Measurements from ENCODE around the gene GOLPH3.

DNA sequence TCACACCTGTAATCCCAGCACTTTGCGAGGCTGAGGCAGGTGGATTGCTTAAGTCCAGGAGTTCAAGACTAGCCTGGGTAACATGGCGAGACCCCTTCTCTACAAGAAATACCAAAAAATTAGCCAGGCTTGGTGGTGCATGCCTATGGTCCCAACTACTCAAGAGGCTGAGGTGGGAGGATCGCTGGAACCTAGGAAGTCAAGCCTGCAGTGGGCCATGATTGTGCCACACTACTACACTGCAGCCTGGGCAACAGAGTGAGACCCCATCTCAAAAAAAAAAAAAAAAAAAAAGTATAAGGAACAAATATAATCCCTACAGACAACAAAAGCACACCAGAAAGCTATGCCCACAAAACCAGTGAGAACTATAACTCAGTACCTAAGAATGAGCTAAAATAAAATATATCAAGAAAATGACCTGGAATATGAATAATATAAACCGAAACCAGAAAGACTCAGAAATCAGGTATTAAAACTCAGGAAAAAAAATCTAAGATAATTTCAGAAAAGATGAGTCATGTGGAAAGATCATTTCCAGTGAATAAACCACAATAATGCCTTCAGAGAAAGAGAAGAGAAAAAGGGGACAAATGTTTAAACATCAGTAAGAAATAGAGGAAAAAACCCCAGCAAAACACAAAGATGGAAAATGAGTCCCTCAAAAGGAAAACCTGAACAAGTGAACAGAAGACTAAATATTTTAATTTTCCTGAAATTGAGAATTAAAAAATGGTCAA lies 57.4 kb downstream of the GOLPH3 start:
- TF ChIP-seq, protein P1, sequence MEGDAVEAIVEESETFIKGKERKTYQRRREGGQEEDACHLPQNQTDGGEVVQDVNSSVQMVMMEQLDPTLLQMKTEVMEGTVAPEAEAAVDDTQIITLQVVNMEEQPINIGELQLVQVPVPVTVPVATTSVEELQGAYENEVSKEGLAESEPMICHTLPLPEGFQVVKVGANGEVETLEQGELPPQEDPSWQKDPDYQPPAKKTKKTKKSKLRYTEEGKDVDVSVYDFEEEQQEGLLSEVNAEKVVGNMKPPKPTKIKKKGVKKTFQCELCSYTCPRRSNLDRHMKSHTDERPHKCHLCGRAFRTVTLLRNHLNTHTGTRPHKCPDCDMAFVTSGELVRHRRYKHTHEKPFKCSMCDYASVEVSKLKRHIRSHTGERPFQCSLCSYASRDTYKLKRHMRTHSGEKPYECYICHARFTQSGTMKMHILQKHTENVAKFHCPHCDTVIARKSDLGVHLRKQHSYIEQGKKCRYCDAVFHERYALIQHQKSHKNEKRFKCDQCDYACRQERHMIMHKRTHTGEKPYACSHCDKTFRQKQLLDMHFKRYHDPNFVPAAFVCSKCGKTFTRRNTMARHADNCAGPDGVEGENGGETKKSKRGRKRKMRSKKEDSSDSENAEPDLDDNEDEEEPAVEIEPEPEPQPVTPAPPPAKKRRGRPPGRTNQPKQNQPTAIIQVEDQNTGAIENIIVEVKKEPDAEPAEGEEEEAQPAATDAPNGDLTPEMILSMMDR (IDR thresholded peaks at IDR 0.05; ENCODE audit: low read depth, low read length), result no peak
- TF ChIP-seq MYC (IDR thresholded peaks at IDR 0.05; ENCODE audit: low read depth, low read length) (no peak), POLR2A (IDR thresholded peaks at IDR 0.05; ENCODE audit: extremely low read depth, insufficient read length) (no peak)
- TF ChIP-seq, protein P2, sequence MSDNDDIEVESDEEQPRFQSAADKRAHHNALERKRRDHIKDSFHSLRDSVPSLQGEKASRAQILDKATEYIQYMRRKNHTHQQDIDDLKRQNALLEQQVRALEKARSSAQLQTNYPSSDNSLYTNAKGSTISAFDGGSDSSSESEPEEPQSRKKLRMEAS (IDR thresholded peaks at IDR 0.05; ENCODE audit: low read depth, low read length), result no peak
